ENCODE data around the gene SRMS.

The SRMS gene

GRCh38 chr20:63577317-63577894, 29.9 kb upstream of the SRMS start:
- no peak for TF ChIP-seq CTCF (IDR thresholded peaks at IDR 0.05; ENCODE audit: low read depth, low read length)
- no peak overlapping the region for H3K4me3 ChIP-seq (ENCODE audit: low read depth, low read length)

GRCh38 chr20:63576311-63576710, 28.8 kb upstream of the SRMS start:
- no peak overlapping the region for H3K4me3 ChIP-seq (ENCODE audit: low read depth, low read length)
- no peak for TF ChIP-seq CTCF (IDR thresholded peaks at IDR 0.05; ENCODE audit: low read depth, low read length)

DNA sequence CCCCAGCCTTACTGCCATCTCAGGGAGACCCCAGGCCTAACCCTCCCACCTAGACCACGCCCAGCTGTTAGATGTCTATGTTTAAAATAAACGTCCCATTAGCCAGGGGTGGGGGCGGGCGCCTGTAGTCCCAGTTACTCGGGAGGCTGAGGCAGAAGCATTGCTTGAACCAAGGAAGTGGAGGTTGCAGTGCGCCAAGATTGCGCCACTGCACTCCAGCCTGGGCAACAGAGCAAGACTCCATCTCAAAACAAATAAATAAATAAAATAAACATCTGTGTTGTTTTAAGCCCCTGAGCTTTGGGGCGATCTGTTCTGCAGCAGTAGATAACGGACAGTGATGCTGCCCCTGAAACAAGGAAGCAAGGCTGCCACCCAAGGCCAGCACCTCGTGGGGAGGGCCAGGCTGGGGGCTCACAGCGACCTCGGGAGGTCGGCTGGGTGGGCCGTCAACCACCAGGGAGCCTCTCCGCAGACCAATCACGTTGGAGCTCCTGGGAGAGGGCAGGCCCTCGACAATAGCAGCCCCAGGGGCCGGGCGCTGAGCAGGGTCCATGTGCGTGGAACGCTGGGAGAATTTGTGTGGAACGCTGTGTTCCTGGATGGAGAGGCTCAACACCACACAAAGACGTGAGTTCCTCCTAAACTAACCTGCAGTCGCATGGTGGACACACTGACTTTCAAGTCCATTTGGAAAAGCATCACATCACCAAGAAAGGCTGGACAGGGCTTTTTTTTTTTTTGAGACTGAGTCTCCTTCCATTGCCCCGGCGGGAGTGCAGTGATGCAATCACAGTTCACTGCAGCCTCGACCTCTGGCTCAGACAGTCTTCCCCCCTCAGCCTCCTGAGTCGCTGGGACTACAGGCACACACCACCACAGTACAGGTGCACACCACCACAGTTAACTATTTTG, 27.5 kb upstream of the SRMS start:
- H3K4me3 ChIP-seq (ENCODE audit: low read depth, low read length), result no peak overlapping the region
- no peak for TF ChIP-seq CTCF (IDR thresholded peaks at IDR 0.05; ENCODE audit: low read depth, low read length)

DNA sequence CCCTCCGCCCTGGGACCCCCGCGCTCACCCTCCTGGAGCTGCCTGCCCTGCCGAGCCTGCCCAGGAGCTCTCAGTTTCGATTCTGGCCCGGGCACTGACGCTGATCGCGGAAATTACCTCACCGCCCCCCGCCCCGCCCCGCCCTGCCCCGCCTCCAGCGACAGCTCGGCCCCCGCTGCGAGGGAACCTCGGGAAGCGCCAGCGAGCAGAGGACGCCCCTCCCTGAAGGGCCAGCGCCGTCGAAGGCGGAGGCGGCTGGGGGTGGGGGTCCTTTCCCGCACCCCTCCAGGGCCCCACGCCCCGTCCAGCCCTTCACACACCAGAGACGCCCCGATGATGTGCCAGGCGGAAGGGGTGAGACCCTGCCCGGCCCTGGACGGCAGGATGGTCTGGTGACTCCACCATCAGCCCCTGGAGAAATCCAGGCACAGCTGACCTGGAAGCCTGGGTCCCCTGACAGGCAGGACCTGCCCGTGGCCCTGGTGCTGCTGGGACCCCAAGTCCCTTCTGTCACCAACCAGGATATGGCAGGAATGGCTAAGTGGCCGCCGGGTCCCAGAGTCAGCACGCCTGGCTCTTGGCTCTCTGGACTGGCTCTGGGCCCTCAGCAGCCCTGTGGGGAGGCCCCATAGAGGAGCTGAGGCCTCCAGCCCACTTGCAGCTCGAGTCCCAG, 26.7 kb upstream of the SRMS start, which contains the start of gene HELZ2:
Gene HELZ2 (minus strand): TSS at position 84 of the 673 bp plus-strand sequence. CDS start 1,854 bp downstream, outside the sequence.
- no peak for TF ChIP-seq CTCF (IDR thresholded peaks at IDR 0.05; ENCODE audit: low read depth, low read length)
- peak within 1 kb of the TSS; percentile 85 for H3K4me3 ChIP-seq (ENCODE audit: low read depth, low read length)

GRCh38 chr20:63573647-63574131, 26.1 kb upstream of the SRMS start:
- H3K4me3 ChIP-seq (ENCODE audit: low read depth, low read length), result peak overlapping the region; percentile 85
- no peak for TF ChIP-seq CTCF (IDR thresholded peaks at IDR 0.05; ENCODE audit: low read depth, low read length)

DNA sequence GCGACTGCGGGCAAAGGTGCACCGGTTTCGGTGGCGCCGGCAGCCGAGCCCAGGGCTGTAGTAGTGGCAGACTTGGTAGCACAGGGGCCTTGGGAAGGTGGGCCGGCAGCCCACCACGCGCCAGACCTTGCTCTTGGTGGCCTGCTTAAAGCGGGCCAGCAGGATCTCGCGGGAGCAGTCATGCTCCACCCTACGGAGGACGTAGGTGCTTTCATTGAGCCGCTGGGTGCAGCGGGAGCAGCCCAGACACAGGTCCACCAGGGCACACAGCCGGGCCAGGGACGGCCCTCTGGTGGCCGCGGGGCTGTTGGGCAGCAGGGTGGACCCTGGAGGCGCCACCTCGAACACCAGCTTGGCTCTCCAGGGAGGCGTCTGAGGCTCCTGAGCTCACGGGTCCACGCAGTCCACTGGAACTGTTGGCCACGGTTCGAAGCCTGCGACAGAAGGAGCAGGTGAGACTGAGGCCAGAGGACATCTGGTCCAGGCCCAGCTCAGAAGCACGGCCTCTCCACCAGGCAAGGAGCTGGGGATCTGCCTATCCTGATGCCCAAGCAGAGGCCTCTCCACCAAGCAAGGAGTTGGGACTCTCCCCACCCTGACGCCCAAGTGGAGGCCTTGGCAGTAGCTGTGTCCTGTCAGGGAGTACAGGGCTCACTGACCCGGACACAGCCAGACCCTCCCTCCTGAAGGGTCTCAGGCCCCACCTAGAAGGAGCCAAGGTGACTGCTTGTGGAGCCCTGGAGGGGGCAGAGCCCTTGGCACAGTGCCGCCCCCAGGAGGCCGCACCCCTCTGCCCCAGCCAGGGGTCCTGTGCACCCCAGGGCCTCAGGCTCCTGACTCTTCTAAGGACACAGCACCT, 25.5 kb upstream of the SRMS start:
- TF ChIP-seq CTCF (IDR thresholded peaks at IDR 0.05; ENCODE audit: low read depth, low read length), result no peak
- peak overlapping the region; percentile 85 for H3K4me3 ChIP-seq (ENCODE audit: low read depth, low read length)
